ENCODE data around the gene NPR3. TPM values are rescaled to one million over a fixed set of nuclear protein-coding genes. Genes with fewer than 3 reads are reported as not detected.

NPR3 gene
- polyA plus RNA-seq, 1 of the 3 experiments (the other 2 are of a cell fraction): 35.8 TPM

GRCh38 chr5:32733590-32734340 lies 22.6 kb downstream of the NPR3 start:
- Histone ChIP-seq H3K36me3 (replicated peaks in 1 of 2; ENCODE audit: control insufficient read depth in 1 of 2, insufficient read depth in 2 of 2, low read length in 1 of 2) (peaks cover 0 to 59% of the 10 kb centered on the region in 2 experiments), H3K4me2 (peak overlapping the region; percentile 44; the same call in 1 of the 2 replicates), H3F3A (replicated peaks; ENCODE audit: insufficient read depth) (peaks cover 12% of the 10 kb centered on the region), H3K9me3 (no peaks in the 10 kb centered on the region), H2AFZ (ENCODE audit: low read depth) (no peak overlapping the region), H3K9me2 (no peaks in the 10 kb centered on the region), H3K27ac (ENCODE audit: low read depth in 2 of 2, low read length in 1 of 2) (no peak overlapping the region), H3K27me3 (ENCODE audit: insufficient read depth) (no peaks in the 10 kb centered on the region), H3K9ac (no peak overlapping the region), H3K4me1 (ENCODE audit: control insufficient read depth in 1 of 2, insufficient read depth in 2 of 2, low read depth in 1 of 2, low read length in 1 of 2) (peaks cover 0 to 14% of the 10 kb centered on the region in 2 experiments; a peak in 1 of 4 replicates), H3K79me2 (ENCODE audit: insufficient read depth) (peaks cover 92% of the 10 kb centered on the region), H3K4me3 (ENCODE audit: low read depth in 2 of 2, low read length in 1 of 2) (no peak overlapping the region), H4K20me1 (ENCODE audit: insufficient read depth) (peaks cover 5% of the 10 kb centered on the region; the same call in 1 of the 2 replicates)
- no peak for DNase-seq
- ChIA-PET CTCF (no interaction called here), POLR2A (no interaction called here)
- TF ChIP-seq FOXJ3 (CRISPR knock-in tag; IDR thresholded peaks at IDR 0.05) (no peak), PBX3 (IDR thresholded peaks at IDR 0.05) (no peak), TEAD4 (IDR thresholded peaks at IDR 0.05; ENCODE audit: borderline replicate concordance, insufficient read depth) (no peak), RCOR1 (IDR thresholded peaks at IDR 0.05; ENCODE audit: low read length) (no peak), EP300 (IDR thresholded peaks at IDR 0.05; ENCODE audit: borderline replicate concordance in 1 of 2, low read depth in 1 of 2, low read length in 1 of 2) (no peak), TCF12 (IDR thresholded peaks at IDR 0.05) (no peak), GATA2 (CRISPR knock-in tag; IDR thresholded peaks at IDR 0.05) (no peak), SIN3A (IDR thresholded peaks at IDR 0.05; ENCODE audit: borderline replicate concordance, low read depth, low read length) (no peak)
- TF ChIP-seq, protein P1, sequence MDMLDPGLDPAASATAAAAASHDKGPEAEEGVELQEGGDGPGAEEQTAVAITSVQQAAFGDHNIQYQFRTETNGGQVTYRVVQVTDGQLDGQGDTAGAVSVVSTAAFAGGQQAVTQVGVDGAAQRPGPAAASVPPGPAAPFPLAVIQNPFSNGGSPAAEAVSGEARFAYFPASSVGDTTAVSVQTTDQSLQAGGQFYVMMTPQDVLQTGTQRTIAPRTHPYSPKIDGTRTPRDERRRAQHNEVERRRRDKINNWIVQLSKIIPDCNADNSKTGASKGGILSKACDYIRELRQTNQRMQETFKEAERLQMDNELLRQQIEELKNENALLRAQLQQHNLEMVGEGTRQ (IDR thresholded peaks at IDR 0.05; ENCODE audit: borderline replicate concordance, low read depth, low read length): no peak
- TF ChIP-seq, protein P2, sequence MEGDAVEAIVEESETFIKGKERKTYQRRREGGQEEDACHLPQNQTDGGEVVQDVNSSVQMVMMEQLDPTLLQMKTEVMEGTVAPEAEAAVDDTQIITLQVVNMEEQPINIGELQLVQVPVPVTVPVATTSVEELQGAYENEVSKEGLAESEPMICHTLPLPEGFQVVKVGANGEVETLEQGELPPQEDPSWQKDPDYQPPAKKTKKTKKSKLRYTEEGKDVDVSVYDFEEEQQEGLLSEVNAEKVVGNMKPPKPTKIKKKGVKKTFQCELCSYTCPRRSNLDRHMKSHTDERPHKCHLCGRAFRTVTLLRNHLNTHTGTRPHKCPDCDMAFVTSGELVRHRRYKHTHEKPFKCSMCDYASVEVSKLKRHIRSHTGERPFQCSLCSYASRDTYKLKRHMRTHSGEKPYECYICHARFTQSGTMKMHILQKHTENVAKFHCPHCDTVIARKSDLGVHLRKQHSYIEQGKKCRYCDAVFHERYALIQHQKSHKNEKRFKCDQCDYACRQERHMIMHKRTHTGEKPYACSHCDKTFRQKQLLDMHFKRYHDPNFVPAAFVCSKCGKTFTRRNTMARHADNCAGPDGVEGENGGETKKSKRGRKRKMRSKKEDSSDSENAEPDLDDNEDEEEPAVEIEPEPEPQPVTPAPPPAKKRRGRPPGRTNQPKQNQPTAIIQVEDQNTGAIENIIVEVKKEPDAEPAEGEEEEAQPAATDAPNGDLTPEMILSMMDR (IDR thresholded peaks at IDR 0.05): no peak
- WGBS (ENCODE audit: low lambda C conversion rate): 35% methylated on average over 5 of the region's 5 CpGs

DNA sequence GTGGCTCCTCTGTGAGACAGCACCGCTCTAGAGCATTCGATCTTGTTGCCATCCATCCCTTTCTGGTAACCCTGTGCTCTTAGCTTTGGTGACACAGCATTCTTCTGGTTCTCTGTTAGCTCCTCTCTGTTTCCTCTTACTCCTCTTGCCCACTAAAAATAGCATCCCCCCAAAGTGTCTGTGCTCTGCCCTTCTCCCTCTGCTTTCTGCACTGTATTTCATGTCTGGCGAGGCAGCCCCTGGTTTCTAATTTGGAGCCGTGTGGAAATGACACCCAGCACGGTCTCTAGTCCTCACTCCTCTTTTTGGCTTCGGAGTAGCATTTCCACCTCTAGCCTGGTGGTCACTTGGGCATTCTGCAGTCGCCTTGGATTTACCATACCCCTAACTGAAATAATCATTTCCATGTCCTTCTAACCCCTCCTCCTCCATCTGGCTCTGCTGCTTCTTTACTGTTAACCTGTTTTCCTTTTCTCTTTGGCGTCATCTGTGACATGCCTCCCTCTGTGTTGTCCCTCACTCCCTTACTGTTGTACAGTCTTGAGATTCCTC lies 23.8 kb downstream of the NPR3 start:
- Histone ChIP-seq H3K9me2 (no peaks in the 10 kb centered on the region), H3K4me1 (ENCODE audit: control insufficient read depth in 1 of 2, insufficient read depth in 2 of 2, low read depth in 1 of 2, low read length in 1 of 2) (peaks cover 0 to 15% of the 10 kb centered on the region in 2 experiments; a peak in 1 of 4 replicates), H3K79me2 (ENCODE audit: insufficient read depth) (peaks cover 92% of the 10 kb centered on the region), H3K27me3 (ENCODE audit: insufficient read depth) (no peaks in the 10 kb centered on the region), H3K36me3 (replicated peaks in 1 of 2; ENCODE audit: control insufficient read depth in 1 of 2, insufficient read depth in 2 of 2, low read length in 1 of 2) (peaks cover 0 to 62% of the 10 kb centered on the region in 2 experiments), H2AFZ (ENCODE audit: low read depth) (no peak overlapping the region), H3K4me3 (ENCODE audit: low read depth in 2 of 2, low read length in 1 of 2) (no peak overlapping the region), H4K20me1 (ENCODE audit: insufficient read depth) (peaks cover 5% of the 10 kb centered on the region; the same call in 1 of the 2 replicates), H3K4me2 (peak overlapping the region; percentile 44; the same call in 1 of the 2 replicates), H3K27ac (ENCODE audit: low read depth in 2 of 2, low read length in 1 of 2) (peak overlapping the region in 1 of 2 experiments; percentile 36; a peak in 2 of 4 replicates), H3F3A (replicated peaks; ENCODE audit: insufficient read depth) (peaks cover 14% of the 10 kb centered on the region), H3K9me3 (no peaks in the 10 kb centered on the region), H3K9ac (no peak overlapping the region)
- CTCF ChIA-PET: no interaction called here
- no peak for DNase-seq
- WGBS (ENCODE audit: low lambda C conversion rate): 42% methylated on average over 8 of the region's 8 CpGs
- POLR2A ChIA-PET: no interaction called here
- TF ChIP-seq ELF1 (IDR thresholded peaks at IDR 0.05) (no peak), REST (IDR thresholded peaks at IDR 0.05; ENCODE audit: low read depth, low read length) (no peak), PBX3 (IDR thresholded peaks at IDR 0.05) (no peak)
- TF ChIP-seq, protein P2 (IDR thresholded peaks at IDR 0.05): peak; percentile 15
